IPS DF 4.7 (cell line): Measurements from ENCODE around the gene ALOX5.
"Not testable (repeated sequence)": the region's sequence is repeated elsewhere in the genome, so short reads cannot be mapped to it uniquely, and the experiment has no call there.

ENCODE experiments used
- DNase-seq: peaks from one replicate; pipeline ENCODE4 v3.0.0-alpha.2; 2013; ENCODE audit warnings: low spot score; ENCODE audit errors: extremely low read depth

Gene ALOX5

DNA sequence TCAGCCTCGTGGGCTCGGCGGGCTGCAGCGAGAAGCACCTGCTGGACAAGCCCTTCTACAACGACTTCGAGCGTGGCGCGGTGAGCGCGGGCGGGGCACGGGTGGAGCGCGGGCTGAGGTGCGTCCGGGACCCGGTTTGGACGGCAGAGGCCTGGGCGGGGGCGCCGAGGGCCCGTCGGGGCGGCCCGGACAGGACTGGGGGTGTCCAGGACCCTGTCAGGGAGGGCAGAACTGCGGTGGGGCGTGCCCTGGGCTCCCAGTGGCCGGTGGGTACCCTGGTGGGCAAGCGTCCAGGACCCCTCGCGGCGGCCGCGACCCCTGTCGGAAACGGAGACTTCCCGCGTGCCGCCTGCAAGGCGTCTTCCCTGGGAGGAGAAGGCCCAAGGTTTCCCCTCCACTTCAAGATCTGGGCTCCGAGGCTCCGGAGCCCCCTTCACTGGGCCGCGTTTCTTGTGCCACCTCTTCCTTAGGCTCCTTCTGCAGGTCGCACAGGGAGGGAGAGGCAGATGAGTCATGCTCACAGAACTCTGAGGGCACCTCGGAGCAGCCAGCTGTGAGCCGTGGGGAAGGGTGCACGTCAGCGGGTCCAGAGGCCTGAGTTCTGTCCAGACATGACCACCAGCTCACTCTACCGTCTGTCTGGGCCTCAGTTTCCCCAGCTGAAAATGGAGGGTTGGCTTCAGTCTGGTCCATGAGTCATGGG lies 485 bp downstream of the ALOX5 start:
- DNase-seq, result no peak

DNA sequence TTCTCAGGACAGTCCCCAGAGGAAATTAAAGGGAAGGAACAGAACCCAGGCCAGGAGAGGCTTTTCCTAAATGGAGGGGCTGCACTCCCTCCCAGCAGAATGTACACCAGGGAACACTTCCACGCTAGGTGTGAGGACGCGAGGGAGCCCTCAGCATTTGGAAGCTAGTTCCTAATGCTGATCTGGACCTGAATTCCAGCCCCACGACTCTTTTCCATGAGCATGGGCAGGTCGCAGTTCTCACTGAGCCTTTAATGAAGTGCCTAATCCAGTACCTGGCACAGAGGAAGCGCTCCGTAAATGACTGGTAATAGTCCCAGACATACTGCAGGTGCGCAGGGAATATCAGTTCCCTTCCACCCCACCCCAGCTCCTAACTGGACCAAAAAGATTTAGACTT lies 1.1 kb downstream of the ALOX5 start:
- no peak for DNase-seq

DNA sequence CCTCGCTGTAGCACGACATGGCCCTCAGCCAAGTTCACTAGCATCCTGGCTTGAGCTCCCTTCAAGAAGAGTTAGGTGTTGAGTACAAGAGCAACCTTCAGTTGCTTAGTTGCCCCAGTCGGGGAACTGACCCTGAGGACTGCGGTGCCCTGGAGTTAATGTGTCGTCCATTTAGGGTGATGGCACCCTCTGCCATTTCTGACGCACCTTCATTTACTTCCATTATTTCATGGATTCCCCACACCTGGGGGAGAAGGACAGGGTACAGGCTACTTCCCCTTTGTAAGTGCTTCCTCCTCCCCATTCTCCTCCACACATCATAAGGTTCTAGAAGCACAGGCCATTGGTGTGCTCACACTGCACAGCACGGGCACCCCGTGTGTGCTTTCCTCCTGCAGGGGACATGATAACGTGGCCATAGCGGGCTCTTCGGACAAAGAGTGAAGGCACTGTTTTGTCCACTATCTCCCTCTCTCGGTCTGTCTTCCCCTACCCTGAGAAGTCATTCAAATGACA lies 1.8 kb downstream of the ALOX5 start:
- DNase-seq, result no peak

- DNase-seq, result no peak
Observed at GRCh38 chr10:45376371-45376801, 2.4 kb downstream of the ALOX5 start.

DNA sequence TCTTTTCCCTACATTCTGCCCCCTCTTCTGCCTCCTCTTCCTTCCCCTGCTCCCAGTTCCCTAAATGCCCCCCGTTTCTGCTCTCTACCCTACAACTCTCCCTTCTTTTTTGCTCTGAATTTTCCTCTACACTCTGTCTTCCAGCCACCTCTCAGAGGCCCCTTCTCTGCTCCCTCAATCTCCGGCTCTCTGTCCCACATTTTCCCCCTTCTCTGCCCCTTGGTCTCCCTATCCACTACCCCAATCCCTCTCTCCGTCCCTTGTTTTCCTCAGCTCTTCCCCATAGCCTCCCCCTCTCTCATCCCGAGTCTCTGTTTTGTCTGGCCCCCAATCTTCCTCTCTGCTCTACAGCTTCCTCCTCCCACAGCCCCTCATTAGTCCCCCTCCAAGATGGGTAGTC lies 3.3 kb downstream of the ALOX5 start:
- no peak for DNase-seq

DNA sequence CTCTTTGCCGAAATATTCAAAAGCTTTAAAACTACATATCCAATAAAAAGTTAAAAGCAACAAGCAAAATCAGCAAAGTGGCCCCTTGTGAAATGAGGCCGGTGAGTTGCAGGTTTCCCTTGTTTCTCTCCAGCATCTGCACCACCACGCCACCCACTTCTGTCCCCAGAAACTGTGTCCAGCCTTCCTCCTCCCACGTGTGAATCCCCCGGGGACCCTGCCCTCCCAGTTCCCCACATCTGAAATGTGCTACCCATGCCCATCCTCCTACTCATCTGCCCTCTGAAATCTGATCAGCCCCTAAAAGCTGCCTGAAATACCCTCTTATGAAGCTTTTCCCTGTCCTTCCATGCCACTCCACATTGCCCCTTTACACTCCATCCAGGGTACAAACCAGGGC lies 3.8 kb downstream of the ALOX5 start:
- no peak for DNase-seq

GRCh38 chr10:45378914-45379726 lies 5.1 kb downstream of the ALOX5 start:
- DNase-seq, result no peak

DNA sequence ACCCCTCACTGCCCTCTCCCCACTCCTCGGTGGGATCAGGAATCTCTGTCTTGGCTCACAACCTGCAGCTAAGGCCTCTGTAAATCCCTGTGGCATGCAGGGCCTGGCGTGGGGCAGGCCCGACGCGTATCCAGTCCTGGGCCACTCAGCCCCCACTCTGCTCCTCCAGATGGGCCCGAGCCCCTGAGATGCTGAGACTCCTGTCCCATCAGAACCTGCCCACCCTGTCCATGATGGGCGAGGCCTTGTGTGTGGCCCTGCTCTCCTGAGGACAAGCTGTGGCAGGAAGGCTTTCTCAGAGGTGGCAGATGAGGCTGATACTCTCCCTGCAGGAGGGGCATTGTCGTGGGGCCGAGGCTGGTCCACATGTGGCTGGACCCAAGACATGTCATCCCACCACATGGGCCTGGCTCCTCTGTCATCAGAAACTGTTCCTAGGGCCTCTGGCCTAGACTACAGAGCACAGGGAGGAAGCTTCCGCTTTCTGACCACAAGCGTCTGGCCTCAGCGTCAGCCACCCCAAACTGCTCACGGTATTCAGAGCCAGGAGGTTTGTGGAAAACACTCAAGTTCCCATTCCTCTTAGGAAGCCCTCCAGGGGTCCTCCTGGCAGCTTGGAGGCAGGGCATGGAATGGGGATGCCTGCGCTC lies 6.0 kb downstream of the ALOX5 start:
- DNase-seq, result no peak

DNA sequence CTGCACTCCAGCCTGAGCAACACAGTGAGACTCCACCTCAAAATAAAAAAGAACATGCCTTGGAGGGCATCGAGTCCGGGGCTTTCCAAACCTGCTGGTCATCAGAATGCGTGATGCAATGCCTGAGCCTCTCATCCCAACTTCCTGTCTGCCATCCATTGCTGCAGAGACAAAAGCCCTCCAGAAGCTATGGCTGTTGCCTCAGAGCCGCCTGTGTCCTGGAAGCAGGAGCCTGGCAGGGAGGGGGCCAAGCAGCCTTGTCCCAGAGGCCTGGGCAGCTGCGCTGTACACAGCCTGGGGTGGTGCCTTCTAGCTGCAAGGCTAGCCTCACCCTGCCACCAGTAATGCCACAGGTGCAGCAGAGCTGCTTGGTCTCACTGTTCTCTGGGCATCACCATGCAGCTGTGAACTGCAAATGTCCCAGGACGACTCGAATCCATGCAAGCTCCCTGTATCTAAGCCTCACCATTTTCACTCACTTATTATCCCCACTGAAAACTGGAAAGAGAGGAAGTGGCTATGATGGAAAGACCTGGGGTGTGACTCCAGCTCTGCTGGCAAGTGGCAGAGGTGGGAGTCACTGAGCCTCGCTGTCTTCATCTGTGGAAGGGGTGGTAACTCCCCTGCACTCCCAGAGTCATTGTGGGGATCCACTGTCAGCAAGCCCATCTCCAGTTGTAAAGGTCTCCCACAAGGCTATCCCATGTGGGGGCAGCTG lies 7.0 kb downstream of the ALOX5 start:
- no peak for DNase-seq

DNA sequence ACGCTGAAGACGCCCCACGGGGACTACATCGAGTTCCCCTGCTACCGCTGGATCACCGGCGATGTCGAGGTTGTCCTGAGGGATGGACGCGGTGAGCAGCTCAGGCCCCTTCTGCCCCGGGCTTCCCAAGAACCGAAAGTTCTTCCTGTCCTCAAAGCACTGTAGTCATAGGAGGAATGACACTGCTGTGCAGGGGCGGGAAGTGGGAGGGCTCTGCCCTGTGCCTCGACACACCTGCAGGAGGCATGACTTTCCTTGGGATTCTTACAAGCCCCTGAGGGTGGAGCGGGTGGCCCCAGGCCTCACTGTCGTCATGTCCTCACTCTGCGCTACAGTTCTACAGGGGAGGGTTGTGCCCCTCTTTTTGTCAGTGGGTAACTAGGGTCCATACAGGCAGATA lies 8.6 kb downstream of the ALOX5 start:
- DNase-seq, result no peak

DNA sequence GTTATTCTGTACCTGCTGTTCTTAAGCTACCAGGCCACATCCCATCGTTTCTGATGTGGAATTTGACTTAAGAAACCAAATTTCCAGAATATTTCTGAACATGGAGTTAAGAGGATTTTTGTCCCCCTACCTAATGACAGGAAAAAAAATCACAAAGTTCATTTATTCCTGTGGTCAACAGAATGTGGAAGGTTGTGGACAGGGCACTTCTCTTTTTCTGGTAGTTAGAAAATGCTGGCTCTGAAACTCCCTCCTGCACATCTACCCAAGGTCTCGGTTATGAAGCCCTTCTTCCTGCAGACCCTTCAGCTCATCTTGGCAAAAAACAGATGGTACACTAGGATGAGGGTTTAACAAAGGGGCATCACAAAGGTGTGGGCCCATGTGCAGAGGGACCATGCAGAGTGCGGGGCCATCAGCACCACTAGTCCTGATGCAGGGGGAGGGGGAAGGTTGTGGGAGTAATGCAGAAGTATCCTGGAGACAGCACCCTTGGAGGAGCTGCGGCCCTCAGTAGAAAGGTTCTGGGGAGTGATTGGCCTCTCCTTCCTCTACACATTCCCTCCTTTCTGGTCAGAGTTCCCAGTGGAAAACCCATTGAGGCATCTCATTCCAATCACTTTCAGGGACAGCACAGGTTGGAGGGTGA lies 9.8 kb downstream of the ALOX5 start:
- DNase-seq, result no peak

DNA sequence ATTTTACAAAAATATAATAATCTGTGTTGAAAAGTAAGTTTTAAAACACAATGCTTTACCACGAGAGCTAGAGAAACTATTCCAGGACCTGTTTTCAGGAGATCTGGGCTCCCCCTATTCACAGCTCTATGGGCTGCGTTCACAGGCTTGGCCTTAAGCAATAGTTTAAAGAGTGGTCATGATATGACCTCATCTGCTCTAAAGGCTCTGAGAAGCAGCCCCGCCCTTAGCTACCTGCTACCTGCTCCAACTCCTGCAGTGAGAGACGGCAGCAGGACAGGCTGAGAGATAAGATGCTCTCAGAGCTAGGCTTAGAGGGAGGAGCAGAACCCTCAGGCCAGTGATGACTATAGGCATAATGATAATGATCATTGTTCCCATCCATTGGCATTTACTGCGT lies 12.6 kb downstream of the ALOX5 start:
- no peak for DNase-seq

GRCh38 chr10:45387096-45387893 lies 13.3 kb downstream of the ALOX5 start:
- DNase-seq, result no peak

- not testable (repeated sequence) for DNase-seq
Observed at GRCh38 chr10:45389671-45390070, 15.7 kb downstream of the ALOX5 start.

DNA sequence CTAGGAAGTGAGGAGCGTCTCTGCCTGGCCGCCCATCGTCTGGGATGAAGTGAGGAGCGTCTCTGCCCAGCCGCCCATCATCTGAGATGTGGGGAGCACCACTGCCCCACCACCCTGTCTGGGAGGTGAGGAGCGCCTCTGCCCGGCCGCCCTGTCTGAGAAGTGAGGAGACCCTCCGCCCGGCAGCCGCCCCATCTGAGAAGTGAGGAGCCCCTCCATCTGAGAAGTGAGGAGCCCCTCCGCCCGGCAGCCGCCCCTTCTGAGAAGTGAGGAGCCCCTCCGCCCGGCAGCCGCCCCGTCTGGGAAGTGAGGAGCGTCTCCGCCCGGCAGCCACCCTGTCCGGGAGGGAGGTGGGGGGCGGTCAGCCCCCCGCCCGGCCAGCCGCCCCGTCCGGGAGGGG lies 17.6 kb downstream of the ALOX5 start:
- DNase-seq, result not testable (repeated sequence)

GRCh38 chr10:45395554-45395953 lies 21.5 kb downstream of the ALOX5 start:
- DNase-seq, result no peak

GRCh38 chr10:45398595-45398994 lies 24.6 kb downstream of the ALOX5 start:
- no peak for DNase-seq

DNA sequence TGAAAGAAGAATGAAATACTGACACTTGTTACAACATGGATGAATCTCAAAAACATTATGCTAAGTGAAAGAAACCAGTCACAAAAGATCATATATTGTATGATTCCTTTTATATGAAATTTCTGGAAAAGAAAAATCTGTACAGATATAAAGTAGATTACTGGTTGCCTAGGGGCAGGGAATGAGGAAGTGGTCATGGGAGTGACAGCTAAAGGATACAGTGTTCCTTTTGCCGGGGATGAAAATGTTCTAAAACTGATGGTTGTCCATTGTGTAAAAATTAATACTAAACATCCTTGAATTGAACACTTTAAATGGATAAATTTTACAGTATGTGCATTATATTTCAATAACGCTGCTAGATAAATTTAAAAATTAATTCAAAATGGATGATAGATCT lies 25.1 kb downstream of the ALOX5 start:
- DNase-seq, result no peak

- no peak for DNase-seq
Observed at GRCh38 chr10:45403151-45403550, 29.1 kb downstream of the ALOX5 start.

DNA sequence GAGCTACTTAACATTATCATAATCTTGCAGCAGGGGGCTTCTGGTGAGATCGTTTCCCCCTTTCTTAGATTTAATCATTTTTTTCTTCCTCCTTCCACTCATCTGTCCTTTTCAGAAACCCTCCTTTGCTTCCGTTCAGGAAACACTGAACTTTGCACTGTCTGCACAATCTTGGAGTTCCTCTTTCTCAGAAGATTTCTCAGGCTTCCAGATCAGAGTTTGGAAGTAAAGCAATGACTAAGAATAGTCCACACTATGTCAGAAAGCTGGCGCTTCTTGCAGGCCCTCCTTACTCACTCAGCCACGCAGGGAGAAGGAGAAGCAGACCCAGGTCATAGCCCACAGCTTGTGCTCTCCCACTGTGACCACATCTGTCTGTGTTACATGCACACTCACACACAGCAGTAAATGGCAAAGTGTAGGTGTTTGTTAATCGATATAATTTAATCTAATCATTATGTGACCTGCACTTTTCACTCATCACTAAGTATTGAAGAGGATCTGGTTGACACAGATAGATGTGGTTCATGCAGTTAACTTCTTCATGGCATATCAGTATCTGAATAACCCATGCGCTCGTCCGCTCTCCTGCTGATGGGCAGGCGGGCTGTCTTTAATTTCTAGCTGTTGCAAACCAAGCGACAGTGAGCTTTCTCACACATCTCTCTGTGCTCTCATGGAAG lies 30.2 kb downstream of the ALOX5 start:
- DNase-seq, result no peak
